HG02885 (cell line): ENCODE measurements around the gene CARMIL1.

Source experiments
- ATAC-seq: cut with Tn5 transposase; IDR thresholded peaks from one replicate; pipeline ENCODE4 v1.9.1; 2021; ENCODE audit warnings: mild to moderate bottlenecking; ENCODE audit not compliant: unreplicated experiment, poor library complexity

Gene CARMIL1

DNA sequence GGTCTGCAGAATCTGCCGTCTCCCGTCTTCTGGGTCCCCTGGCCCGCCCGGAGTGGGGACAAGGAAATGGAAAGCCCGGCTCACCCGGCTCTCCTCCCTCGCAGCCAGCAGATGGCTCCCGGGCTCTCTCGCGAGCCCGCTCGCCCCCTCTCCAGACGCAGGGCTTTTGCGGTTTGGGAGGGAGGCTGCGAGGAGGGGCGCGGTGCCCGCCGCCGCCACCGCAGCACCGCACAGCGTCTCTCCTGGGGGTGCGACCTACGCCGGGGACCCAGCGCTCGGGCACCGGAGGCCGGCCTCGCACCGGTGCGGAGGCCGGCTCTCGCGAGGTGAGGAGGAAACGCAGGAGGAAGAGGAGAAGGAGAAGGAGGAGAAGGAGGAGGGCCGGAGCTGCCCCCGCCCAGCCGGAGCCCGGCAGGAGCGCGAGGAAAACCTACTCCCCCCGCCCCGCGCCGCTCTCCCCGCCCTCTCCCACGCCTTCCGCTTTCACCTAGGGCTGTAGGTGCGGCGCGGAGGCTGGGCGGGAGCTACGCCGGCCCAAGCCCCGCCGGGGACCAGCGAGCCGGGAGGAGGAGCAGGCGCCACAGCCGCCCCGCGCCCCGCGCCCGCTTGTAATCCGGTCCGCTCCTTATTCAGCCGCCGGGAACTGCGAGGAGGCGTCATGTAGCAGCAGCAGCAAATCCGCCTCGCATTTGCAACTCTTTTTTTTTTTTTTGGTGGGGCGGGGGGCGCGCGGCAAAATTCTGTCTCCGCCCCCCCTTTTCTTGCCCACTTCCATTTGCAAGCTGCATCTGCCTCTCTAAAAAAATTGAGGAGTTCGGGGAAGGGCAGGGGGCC, at the start of gene CARMIL1:
Gene CARMIL1, plus strand, starts transcription at position 461 of the 834 bp plus-strand sequence. CDS start 422 bp downstream, outside the sequence.
- ATAC-seq = peak; percentile 81

DNA sequence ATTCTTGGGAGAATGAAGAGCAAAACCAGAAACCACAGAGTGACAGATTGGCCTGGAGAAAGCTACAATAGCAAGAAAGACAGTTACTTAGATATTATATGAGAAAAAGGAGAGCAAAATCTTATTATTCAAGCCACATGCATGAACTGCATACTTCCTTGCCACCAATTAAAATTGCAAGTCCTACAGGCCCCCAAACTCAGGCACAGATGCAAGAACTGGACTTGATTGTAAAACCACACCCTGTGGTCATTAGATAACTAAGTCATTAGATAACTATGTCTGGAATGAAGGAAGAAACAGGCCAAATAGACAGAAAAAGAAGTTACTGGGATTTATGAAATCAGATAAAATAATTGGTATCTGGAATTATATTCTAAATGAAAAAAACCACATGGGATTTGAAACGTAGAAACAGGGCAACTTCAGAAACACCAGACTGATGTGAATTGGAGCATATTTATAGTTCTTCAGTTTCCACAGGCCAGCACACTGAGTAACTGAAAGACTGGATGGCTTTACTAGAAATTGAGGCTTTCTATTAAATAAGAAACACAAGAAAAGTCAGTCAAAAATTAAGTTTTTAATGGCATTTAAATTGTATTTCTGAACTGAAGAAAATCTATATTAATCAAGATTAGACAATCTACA, 49.4 kb upstream of the CARMIL1 start:
- no peak for ATAC-seq

DNA sequence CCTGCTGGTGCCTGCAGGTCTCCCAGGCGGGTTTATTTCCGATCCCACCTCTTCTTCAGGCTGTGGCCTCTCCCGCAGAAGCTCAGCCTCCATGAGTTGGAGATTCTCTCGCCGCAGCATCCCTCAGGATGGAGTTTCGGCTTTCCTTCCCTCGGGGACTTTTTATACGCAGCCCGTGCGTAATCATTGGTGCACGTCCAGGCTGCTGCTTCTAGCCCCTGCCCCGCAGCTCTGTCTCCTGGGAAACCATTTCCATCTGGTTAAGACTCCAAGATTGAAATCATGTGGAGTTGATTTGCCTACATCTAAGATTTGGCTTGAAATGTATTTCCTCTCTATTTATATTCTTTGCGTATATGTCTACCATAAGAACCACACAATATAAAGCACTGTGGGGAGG, 46.7 kb upstream of the CARMIL1 start:
- no peak for ATAC-seq

DNA sequence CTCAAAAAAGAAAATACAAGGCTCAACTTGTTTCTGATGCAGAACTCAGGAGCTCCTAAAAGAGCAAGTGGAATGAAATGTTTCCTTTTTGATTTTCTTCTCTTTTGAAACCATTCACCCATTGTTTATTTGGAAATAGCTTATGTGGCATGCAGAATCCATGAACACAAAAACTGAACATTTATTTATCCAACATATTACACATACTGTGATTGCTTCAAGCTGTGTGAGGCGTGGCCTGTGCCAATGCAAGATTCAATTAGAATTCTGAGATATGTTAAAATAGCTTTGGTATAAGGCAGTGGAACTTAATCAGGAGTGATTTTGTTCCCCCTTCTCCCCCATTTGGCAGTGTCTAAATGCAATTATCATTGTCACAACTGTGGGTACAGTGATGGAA, 45.9 kb upstream of the CARMIL1 start:
- ATAC-seq = no peak

DNA sequence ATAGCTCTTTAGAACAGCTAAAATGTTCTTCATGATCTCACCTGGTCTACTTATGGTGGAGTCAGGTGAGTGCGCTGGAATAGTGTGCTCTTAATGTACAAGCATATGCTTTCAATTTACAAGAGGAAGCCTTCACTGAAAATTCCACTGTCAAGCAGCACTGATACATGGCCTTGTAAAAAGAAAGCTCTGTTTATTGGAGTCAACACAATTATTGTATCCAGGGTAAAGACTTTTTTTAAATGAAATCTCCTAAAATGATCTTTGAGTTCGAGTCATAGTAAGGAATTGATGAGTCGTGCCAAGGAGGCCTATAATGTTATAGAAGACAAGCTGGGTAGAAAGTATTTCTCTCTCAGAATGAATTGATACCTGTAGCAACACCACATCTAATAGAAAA, 41.6 kb upstream of the CARMIL1 start:
- ATAC-seq = no peak

DNA sequence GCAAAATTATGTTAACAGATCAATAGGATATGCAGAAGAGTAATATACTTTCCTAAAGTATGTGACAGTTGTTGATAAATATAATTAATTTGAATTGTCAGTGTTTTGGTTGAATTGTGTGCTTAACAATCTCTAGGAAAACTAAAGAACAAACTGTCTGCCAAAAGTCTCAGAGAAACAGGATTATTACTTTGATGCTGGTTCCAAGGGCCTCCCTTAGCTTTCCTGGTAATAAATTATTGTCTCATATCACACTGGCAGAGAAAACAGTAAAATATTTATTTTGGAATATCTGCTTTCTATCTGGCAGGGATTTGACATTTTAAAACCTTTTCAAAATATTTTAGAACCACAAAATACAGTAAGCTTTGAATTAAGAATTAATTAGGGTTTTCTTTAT, 40.1 kb upstream of the CARMIL1 start:
- no peak for ATAC-seq

DNA sequence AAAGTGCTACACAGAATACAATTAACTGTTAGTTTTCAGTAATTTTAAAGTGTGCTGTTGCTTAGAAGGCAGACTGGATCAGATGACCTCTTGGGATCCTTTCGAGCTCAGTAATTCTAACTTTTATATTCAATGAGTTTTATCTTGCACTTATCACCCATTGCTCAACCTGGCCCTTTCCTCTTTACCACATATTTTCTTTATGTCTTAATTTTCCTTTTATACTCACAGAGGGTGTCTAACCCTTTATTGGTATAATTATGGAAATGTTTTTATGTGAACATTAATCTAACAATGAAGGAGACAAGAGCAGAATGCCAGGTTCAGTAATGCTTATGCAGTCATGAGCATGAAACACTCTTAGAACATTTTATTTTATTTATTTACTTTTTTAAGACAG, 39.7 kb upstream of the CARMIL1 start:
- ATAC-seq = no peak

DNA sequence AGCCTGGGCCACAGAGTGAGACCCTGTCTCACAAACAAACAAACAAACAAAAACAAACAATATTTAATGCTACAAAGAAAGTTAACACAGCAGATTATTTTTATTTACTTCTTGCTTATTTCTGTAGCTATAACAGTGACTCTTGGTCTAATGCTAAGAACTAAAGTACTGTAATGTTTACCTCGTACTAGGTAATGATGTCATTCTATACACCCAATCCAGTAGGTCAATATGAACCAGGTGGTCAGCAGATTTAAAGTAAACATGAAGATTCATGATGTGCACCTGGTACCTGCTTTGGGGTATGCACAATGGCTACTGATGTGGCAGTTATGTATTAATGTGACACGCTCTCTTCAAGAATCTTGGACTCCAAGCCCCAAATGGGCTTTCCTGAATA, 36.6 kb upstream of the CARMIL1 start:
- no peak for ATAC-seq

DNA sequence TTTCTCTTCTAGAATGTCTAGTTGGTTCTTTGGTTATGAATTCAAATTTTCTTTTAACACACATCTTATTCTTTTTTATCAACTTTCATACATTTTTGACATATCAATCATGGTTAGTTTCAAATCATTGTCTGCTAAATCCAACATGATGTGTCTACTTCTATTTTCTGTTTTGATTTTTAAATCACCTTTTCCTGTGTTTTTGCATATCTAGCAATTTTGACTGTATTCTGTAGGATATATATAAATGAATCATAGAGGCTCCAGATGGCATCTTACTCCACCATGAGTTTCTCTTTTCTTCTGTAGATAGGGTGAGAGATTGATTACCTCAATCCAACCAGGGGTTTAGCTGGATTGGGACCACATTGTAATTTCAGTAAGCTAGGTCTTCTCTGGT, 34.3 kb upstream of the CARMIL1 start:
- ATAC-seq = no peak

DNA sequence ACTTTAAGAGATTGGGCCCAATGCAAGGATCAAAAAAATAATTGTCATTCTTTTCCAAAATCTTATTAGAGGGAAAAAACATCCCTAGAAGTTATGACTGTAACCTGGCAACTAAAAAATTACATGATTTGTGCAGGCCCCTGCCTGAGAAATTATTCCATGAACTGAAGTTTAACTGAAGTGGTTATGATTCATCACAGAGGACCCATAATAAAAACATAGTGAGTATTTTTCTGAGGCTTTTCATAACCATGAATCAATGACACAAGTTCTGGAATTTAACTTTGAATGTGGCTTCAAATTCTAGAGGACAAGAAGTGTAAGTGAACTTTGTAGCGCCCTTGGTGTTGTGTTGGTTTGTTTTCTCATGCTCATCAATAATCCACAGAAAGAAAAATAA, 31.1 kb upstream of the CARMIL1 start:
- ATAC-seq = no peak

DNA sequence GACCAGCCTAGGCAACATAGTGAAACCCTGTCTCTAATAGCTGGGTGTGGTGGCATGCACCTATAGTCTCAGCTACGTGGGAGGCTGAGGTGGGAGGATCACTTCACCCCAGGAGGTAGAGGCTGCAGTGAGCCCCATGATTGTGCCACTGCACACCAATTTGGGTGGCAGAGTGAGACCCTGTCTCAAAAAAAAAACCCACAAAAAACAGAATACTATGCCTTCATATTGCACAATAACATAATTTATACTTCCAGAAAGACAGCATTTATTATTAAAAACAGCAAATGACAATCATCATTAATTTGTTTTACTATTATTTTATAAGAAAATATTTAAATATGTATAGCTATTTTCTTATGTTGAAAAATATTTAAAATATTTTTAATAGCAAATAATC, 30.0 kb upstream of the CARMIL1 start:
- ATAC-seq = no peak

DNA sequence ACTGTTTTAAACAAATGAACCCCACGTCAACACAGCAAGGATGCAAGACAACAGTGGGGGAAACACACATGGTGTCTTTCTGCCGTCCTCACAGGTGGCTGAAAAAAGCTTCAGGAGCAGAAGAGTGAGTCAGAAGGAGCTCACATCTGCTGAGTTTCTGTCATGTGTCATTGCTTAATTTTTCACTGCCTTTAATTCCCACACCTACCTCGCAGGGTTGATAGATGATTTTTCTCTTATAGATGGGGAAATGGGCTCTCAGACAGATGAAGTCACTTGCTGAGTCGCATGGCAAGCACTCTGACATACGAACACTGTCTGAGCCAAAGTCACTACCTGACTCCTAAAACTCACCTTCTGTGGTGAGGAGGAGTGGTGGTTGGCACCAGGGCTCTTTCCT, 28.3 kb upstream of the CARMIL1 start:
- peak; percentile 68 for ATAC-seq

DNA sequence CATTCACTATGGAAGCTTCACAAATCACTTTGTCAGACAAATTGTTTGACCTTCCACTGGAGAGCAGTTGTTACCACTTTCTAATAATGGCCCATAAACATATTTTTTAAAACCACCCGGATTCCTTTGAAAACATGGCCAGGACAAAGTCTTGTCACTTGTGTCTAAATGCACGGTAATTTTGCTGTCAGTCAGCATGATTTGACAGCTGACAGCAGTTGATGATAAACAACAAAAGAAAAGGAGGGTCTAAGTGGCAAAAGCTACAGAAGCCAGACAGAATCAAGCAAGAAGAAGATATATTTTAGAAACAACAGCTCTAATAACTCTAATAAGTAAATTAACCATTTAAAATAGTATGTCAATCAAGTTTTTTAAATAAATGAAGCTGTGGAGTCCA, 27.7 kb upstream of the CARMIL1 start:
- no peak for ATAC-seq

DNA sequence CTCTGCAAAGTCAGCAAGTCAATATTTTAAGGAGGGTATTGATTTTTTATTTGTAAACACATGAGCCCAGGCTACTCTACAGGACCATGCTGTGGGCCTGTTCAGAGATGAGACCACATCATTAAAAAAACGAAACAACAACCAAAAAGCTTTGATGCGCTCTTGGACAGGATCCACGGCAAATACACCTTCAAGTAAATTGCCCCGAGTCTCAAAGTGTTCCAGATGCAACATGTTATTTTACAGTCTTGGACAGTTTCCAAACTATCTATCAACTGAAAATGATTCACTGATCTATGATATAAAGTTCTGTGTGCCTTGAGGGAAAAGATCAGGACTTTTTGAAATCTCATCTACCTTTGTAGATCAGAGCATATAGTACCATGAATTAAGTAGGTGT, 25.8 kb upstream of the CARMIL1 start:
- no peak for ATAC-seq

DNA sequence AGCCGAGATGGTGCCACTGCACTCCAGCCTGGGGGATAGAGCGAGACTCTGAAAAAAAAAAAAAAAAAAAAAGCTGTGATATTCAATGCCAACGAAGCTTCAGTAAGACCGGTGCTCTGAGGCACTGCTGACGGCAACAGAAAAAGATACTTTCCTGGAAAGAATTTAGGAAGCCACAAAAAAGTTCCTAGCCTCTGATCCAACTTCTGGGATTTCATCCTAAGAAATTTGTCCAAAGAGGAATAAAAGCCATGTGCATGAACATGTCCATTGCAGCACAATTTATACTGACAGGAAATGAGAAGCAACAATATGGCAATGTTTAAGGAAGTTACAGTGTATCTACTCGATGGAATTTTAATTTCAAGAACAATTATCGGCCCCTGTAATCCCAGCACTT, 24.5 kb upstream of the CARMIL1 start:
- no peak for ATAC-seq

DNA sequence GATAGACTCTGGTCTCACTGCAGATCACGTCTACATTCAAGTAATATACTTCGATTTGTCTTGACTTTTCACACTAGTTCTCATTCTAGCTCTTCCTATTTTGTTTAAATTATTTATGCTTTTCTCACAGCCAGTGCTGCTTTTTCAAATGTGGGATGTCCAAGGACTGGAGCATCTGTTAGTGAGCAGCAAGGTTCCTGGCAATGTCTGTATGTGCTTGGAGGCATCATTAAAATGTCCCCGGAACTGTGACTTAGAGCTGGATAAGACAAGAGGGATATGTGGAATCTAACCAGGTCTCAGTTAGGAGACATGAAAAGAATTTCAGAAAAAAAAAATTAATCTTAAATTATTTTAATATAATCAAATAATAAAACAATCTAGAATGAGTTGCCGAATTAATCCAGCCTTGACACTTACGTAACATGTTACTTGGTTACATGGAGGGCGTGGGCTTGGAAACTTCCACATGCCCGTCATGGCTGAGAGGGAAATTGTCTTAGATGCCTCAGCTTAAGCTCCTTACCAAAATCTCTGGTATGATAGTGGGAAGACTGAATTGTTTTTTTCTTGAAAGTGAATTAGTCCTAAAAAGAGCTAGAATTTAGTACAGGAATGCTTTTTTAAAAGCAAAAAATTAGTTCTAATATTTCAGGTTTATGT, 21.4 kb upstream of the CARMIL1 start:
- no peak for ATAC-seq

DNA sequence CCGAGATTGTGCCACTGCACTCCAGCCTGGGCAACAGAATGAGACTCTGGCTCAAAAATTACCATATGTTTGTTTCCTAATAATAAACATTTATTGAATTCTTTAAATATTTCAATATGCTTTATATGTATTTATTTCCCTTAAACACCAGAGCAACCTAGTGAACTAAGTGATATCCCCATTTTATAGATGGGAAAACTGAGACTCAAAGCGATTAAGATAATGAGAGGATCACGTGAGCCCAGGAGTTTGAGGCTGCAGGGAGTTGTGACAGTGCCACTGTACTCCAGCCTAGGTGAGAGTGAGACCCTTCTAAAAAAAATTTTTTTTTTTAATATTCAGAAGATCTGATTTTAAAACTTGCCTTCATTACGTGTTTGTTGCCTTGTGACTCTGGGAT, 19.4 kb upstream of the CARMIL1 start:
- ATAC-seq = no peak

DNA sequence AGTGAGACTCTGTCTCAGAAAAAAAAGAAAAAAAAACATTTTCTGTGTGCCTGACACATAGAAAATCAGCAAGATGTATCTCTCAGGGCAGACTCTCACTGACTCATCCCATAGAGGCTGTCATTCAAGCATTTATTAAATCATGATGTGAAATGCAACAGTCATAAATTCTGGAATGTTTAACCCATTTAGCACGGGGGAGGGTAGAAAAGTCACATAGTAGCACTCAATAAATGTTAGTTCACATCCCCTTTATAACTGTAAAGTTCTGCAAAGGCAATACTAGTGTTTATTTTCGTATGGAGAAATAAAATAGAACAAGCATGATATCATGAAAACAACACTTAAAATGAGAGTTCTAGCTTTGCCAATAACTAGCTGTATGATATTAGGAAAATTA, 15.5 kb upstream of the CARMIL1 start:
- ATAC-seq = no peak

DNA sequence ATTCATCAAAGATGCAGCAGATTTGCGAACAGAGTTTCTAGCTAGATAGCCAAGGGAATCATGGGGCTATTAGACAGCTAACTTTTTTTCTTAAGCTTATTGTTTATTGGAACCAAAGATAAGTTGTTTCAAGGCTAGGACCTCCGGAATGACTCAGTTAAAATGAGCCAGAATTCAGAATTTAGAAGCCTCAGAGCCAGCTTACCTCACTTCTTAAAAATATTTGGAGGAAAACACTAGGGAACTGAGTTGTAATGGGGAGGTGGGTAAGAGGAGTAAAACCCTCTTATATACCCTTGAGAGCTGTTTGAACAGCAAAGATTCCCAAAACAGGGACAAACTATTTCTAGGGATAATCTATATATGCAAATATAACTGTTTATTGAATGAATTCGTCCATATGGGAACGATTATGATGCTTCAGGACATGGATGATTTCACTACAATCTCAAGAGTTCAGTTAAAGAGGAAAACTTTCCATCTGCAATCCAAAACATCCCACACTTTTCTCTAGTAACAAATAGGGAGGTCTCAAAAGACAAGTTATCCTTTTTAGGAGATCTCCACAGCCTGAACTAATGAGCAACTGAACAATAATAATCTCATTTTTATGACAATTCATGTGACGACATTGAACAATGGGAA, 12.6 kb upstream of the CARMIL1 start:
- ATAC-seq = no peak

DNA sequence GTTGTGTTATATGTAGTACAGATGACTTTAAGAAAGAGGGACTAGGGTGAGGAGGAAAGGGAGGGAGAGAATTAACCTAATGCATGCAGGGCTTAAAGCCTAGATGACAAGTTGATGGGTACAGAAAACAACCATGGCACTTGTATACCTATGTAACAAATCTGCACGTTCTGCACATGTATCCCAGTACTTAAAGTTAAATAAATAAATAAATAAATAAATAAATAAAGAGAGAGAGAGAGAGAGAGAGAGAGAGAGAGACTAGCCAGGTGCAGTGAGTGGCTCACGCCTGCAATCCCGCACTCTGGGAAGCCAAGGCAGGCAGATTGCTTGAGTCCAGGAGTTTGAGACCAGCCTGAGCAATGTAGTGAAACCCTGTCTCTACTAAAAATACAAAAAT, 11.5 kb upstream of the CARMIL1 start:
- ATAC-seq = no peak

DNA sequence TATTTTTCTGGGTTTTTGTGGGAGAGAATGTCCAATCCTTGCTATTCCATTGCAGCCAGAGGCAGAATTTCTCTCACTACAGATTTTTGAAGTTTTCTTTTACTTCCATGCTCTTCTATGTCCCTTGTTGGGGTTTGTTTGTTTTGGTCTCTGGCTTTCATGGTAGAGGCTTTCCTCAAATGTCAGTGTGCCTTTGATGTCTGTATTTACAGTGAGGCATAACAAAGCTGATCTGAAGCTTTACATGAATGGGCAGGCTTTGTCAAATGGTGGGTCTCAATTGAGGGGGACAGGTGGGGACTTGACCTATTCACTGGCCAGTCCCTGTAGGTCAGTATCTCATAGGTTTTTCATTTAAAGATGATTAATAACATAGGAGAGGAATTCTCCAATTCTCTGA, 8.6 kb upstream of the CARMIL1 start:
- no peak for ATAC-seq
